H9 (cell line): ENCODE data around the gene PDZD4. TPM values are rescaled to one million over a fixed set of nuclear protein-coding genes. Genes with fewer than 3 reads are reported as not detected.

Experiments
- DNase-seq: peaks from one replicate; pipeline ENCODE4 v3.0.0-alpha.2; 2017
- H2AFZ ChIP-seq: one replicate; pipeline ENCODE4 v1.6.1; 2013; ENCODE audit warnings: mild to moderate bottlenecking, low read length, control low read depth, moderate library complexity
- H2AK5ac ChIP-seq: 2 replicates; pipeline ENCODE4 v1.6.1; 2013; ENCODE audit warnings: low read length, control low read depth, mixed read lengths; ENCODE audit not compliant: insufficient read length
- H2BK120ac ChIP-seq: one replicate; pipeline ENCODE4 v1.6.1; 2013; ENCODE audit warnings: low read depth, mild to moderate bottlenecking, low read length, control low read depth, inconsistent platforms; ENCODE audit not compliant: poor library complexity, severe bottlenecking
- H2BK12ac ChIP-seq: 2 replicates; pipeline ENCODE4 v1.6.1; 2013; ENCODE audit warnings: low read length, control low read depth, mixed read lengths, low read depth; ENCODE audit not compliant: insufficient read length
- H2BK15ac ChIP-seq: 2 replicates; pipeline ENCODE4 v1.6.1; 2013; ENCODE audit warnings: low read depth, low read length, control low read depth
- H2BK20ac ChIP-seq: one replicate; pipeline ENCODE4 v1.6.1; 2013; ENCODE audit warnings: low read depth, mild to moderate bottlenecking, low read length, control low read depth, inconsistent platforms; ENCODE audit not compliant: poor library complexity, severe bottlenecking
- H2BK5ac ChIP-seq: 2 replicates; pipeline ENCODE4 v1.6.1; 2013; ENCODE audit warnings: low read length, control low read depth, mixed read lengths; ENCODE audit not compliant: insufficient read length
- H3K14ac ChIP-seq: 2 replicates; pipeline ENCODE4 v1.6.1; 2013; ENCODE audit warnings: low read length, control low read depth; ENCODE audit not compliant: insufficient read depth
- H3K18ac ChIP-seq: 2 replicates; pipeline ENCODE4 v1.6.1; 2013; ENCODE audit warnings: low read depth, mild to moderate bottlenecking, mixed read lengths, low read length, control low read depth; ENCODE audit not compliant: insufficient read length
- H3K23ac ChIP-seq: 2 replicates; pipeline ENCODE4 v1.6.1; 2013; ENCODE audit warnings: low read length, control low read depth, mixed read lengths, low read depth; ENCODE audit not compliant: insufficient read length
- H3K23me2 ChIP-seq: 2 replicates; pipeline ENCODE4 v1.6.1; 2013; ENCODE audit warnings: low read depth, mild to moderate bottlenecking, mixed read lengths, low read length, control low read depth; ENCODE audit not compliant: insufficient read length, poor library complexity, severe bottlenecking
- H3K27ac ChIP-seq: 2 replicates; pipeline ENCODE4 v1.5.1; 2013; ENCODE audit warnings: low read length, control low read depth, mixed read lengths, low read depth; ENCODE audit not compliant: insufficient read length
- H3K27me3 ChIP-seq: 2 replicates; pipeline ENCODE4 v1.6.1; 2013; ENCODE audit warnings: low read length, control low read depth, inconsistent platforms; ENCODE audit not compliant: insufficient read depth
- H3K4ac ChIP-seq: 2 replicates; pipeline ENCODE4 v1.6.1; 2013; ENCODE audit warnings: low read depth, mild to moderate bottlenecking, control low read depth, inconsistent platforms, low read length, moderate library complexity
- H3K4me1 ChIP-seq: 2 replicates; pipeline ENCODE4 v1.6.1; 2013; ENCODE audit warnings: low read length, control low read depth, inconsistent platforms; ENCODE audit not compliant: insufficient read depth
- H3K4me2 ChIP-seq: 2 replicates; pipeline ENCODE4 v1.6.1; 2013; ENCODE audit warnings: low read length, control low read depth, mixed read lengths; ENCODE audit not compliant: insufficient read length, insufficient read depth
- H3K56ac ChIP-seq: 2 replicates; pipeline ENCODE4 v1.6.1; 2013; ENCODE audit warnings: low read depth, mild to moderate bottlenecking, mixed read lengths, low read length, control low read depth; ENCODE audit not compliant: insufficient read length
- H3K79me1 ChIP-seq: 2 replicates; pipeline ENCODE4 v1.6.1; 2013; ENCODE audit warnings: low read depth, mild to moderate bottlenecking, moderate library complexity, low read length, control low read depth, inconsistent platforms; ENCODE audit not compliant: insufficient read depth, poor library complexity, severe bottlenecking
- H3K79me2 ChIP-seq: 2 replicates; pipeline ENCODE4 v1.6.1; 2013; ENCODE audit warnings: low read length, control low read depth, inconsistent platforms; ENCODE audit not compliant: insufficient read depth
- H3K9ac ChIP-seq: 2 replicates; pipeline ENCODE4 v1.6.1; 2013; ENCODE audit warnings: low read length, control low read depth, mixed read lengths; ENCODE audit not compliant: insufficient read length; ENCODE audit errors: extremely low read depth
- H3K9me3 ChIP-seq: one replicate; pipeline ENCODE4 v1.6.1; 2013; ENCODE audit warnings: low read depth, low read length, inconsistent platforms; ENCODE audit not compliant: control insufficient read depth
- H3T11ph ChIP-seq: one replicate; pipeline ENCODE4 v1.6.1; 2013; ENCODE audit warnings: mild to moderate bottlenecking, low read length, control low read depth, inconsistent platforms
- H4K20me1 ChIP-seq: one replicate; pipeline ENCODE4 v1.6.1; 2013; ENCODE audit not compliant: control insufficient read depth, insufficient read length, insufficient read depth
- H4K5ac ChIP-seq: 2 replicates; pipeline ENCODE4 v1.6.1; 2013; ENCODE audit warnings: low read depth, mild to moderate bottlenecking, mixed read lengths, low read length, control low read depth; ENCODE audit not compliant: insufficient read length
- H4K8ac ChIP-seq: replicated peaks from 2 replicates; pipeline ENCODE4 v1.6.1; 2013; ENCODE audit warnings: low read length, control low read depth, mixed read lengths, low read depth; ENCODE audit not compliant: insufficient read length
- H4K91ac ChIP-seq: 2 replicates; pipeline ENCODE4 v1.6.1; 2013; ENCODE audit warnings: low read depth, mild to moderate bottlenecking, moderate library complexity, mixed read lengths, low read length, control low read depth; ENCODE audit not compliant: insufficient read length
- H3K27ac Mint-ChIP-seq, 3 experiments: 2 replicates in 2 of 3; 3 replicates in 1 of 3; pipeline ENCODE4 v1.8.0; 2020 to 2021; ENCODE audit warnings: mixed read lengths in 3 of 3, mild to moderate bottlenecking in 1 of 3, moderate library complexity in 1 of 3
- H3K27me3 Mint-ChIP-seq: 2 replicates; pipeline ENCODE4 v1.8.0; 2021; ENCODE audit warnings: low read depth, mild to moderate bottlenecking, moderate library complexity, mixed read lengths
- H3K36me3 Mint-ChIP-seq, 3 experiments: 2 replicates in 2 of 3; 3 replicates in 1 of 3; pipeline ENCODE4 v1.8.0; 2020 to 2021; ENCODE audit warnings: low read depth in 3 of 3, mixed read lengths in 3 of 3; ENCODE audit not compliant: insufficient read depth in 1 of 3
- H3K4me1 Mint-ChIP-seq, 2 experiments: 2 replicates each; pipeline ENCODE4 v1.8.0; 2020; ENCODE audit warnings: mixed read lengths in 2 of 2
- H3K4me3 Mint-ChIP-seq, 2 experiments: 2 replicates in 1 of 2; 3 replicates in 1 of 2; pipeline ENCODE4 v1.8.0; 2020 to 2021; ENCODE audit warnings: mild to moderate bottlenecking in 2 of 2, mixed read lengths in 2 of 2, moderate library complexity in 1 of 2
- H3K9me3 Mint-ChIP-seq, 2 experiments: 2 replicates in 1 of 2; 3 replicates in 1 of 2; pipeline ENCODE4 v1.8.0; 2020; ENCODE audit warnings: mild to moderate bottlenecking in 2 of 2, mixed read lengths in 2 of 2, moderate library complexity in 1 of 2
- WGBS: extraction: QIAGEN DNeasy Blood & Tissue Kit; methylation state at CpG from one replicate; pipeline ENCODE4 v1.1.7; 2013; ENCODE audit warnings: missing lambda C conversion rate, low lambda C conversion rate, mixed read lengths; ENCODE audit not compliant: insufficient read length; ENCODE audit errors: extremely low coverage; 5-methylcytosine and 5-hydroxymethylcytosine counted together
- total RNA-seq: library from RNA; stranded (reverse); gene quantifications from 2 replicates; pipeline ENCODE4 v1.2.1, GENCODE V29; 2021
- TF ChIP-seq, protein P1 (sequence below): fragments of 200-600 bp; sonication (generic); conservative IDR thresholded peaks from 3 replicates; pipeline ENCODE4 v1.8.0; 2021; ENCODE audit warnings: antibody characterized with exemption, mild to moderate bottlenecking

The PDZD4 gene
- total RNA-seq, 1 experiment from 2014 or later = 110 TPM

DNA sequence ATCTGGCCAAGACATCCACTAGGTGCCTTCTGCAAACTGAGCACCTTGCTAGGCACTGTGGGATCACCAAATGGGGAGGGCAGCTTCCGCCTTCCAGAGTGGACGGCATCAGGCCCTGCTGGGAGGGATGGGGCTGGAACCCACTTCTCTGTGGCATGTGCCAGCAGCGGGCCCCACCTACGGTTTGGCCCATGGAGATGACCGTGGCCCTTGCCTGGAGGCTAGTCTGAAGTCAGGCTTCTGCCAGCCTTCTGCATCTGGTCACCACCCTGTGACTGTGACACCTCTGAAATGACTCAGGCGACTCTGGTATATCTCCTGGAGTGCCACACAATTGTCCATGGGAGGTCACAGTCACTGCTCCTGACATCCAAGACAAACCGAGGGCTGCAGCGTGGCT lies 28.7 kb downstream of the PDZD4 start:
- no peak overlapping the region; a peak in 1 of 5 replicates for H3K4me3 Mint-ChIP-seq
- Histone ChIP-seq H2BK15ac (no peak overlapping the region), H3K9me3 (peaks cover 10% of the 10 kb centered on the region), H3K14ac (no peak overlapping the region), H2BK5ac (no peak overlapping the region), H3K23ac (no peak overlapping the region), H3K79me1 (no peaks in the 10 kb centered on the region), H3K27me3 (no peaks in the 10 kb centered on the region), H4K91ac (no peak overlapping the region), H2BK12ac (no peak overlapping the region), H4K20me1 (no peaks in the 10 kb centered on the region), H3K4ac (no peak overlapping the region), H3K18ac (no peak overlapping the region), H4K5ac (no peak overlapping the region), H3K27ac (no peak overlapping the region), H4K8ac (no peak overlapping the region), H3K23me2 (no peaks in the 10 kb centered on the region), H3T11ph (no peak overlapping the region), H2BK20ac (no peak overlapping the region), H3K4me1 (no peaks in the 10 kb centered on the region), H3K56ac (no peak overlapping the region), H3K4me2 (no peak overlapping the region), H2AFZ (no peak overlapping the region), H3K79me2 (no peaks in the 10 kb centered on the region), H2BK120ac (no peak overlapping the region), H2AK5ac (no peak overlapping the region), H3K9ac (no peak overlapping the region)
- no peak for DNase-seq
- no CpG with 5 or more reads among the region's 8 CpGs for WGBS
- no peaks in the 10 kb centered on the region for H3K4me1 Mint-ChIP-seq
- peaks cover 23 to 43% (median 23%) of the 10 kb centered on the region in 3 experiments for H3K36me3 Mint-ChIP-seq
- peaks cover 55 to 68% of the 10 kb centered on the region in 2 experiments for H3K9me3 Mint-ChIP-seq
- peak overlapping the region in 2 of 3 experiments; percentile 27 to 34; a peak in 2 of 7 replicates for H3K27ac Mint-ChIP-seq
- TF ChIP-seq, protein P1, sequence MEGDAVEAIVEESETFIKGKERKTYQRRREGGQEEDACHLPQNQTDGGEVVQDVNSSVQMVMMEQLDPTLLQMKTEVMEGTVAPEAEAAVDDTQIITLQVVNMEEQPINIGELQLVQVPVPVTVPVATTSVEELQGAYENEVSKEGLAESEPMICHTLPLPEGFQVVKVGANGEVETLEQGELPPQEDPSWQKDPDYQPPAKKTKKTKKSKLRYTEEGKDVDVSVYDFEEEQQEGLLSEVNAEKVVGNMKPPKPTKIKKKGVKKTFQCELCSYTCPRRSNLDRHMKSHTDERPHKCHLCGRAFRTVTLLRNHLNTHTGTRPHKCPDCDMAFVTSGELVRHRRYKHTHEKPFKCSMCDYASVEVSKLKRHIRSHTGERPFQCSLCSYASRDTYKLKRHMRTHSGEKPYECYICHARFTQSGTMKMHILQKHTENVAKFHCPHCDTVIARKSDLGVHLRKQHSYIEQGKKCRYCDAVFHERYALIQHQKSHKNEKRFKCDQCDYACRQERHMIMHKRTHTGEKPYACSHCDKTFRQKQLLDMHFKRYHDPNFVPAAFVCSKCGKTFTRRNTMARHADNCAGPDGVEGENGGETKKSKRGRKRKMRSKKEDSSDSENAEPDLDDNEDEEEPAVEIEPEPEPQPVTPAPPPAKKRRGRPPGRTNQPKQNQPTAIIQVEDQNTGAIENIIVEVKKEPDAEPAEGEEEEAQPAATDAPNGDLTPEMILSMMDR = no peak
- peaks cover 5% of the 10 kb centered on the region for H3K27me3 Mint-ChIP-seq
